ENCODE measurements around the gene FANK1. TPM values are rescaled to one million over a fixed set of nuclear protein-coding genes. Genes with fewer than 3 reads are reported as not detected.

FANK1 gene
- total RNA-seq, 1 donor: 8.3 TPM

DNA sequence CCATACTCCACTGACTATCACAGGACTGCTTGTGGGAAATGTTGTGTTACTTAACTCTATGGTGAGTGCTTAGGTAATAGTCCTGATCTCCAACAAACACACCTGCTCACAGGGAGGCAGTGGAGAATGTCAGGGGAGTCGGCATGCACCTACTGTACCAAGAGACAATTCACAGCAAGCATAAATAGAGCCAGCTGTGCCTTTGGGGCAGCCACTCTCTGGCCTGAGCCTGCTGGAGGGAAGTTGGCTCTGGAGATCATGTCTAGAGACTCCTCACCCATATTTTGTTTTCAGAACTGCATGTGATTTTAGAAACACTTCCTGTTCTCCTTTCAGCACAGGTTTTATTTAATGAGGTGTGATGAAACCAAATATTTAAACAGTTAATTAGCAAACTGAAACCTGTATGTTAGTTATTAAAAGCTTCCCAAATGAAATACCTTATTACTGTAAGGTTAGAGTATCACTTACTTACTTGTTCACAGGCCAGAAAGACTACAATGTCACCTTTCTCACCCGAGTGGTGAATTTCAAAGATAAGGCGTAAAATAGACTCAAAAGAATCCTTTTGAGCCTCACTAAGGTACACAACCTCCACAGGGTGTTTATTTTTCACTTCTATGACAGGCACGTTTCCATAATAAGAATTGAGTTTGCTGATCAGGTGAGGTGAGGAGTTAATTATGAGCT lies 37.1 kb upstream of the FANK1 start:
- H3K36me3 ChIP-seq (ENCODE audit: insufficient read depth, low read length): peaks cover 28% of the 10 kb centered on the region

GRCh38 chr10:125865120-125865519 lies 31.2 kb upstream of the FANK1 start:
- Histone ChIP-seq H3K4me3 (ENCODE audit: insufficient read depth, low read length) (no peak overlapping the region), H2AFZ (ENCODE audit: low read length) (no peak overlapping the region), H3K27me3 (ENCODE audit: insufficient read depth, low read length) (no peaks in the 10 kb centered on the region), H3K9me3 (ENCODE audit: low read depth, low read length) (no peaks in the 10 kb centered on the region), H3K36me3 (ENCODE audit: insufficient read depth, low read length) (peaks cover 19% of the 10 kb centered on the region), H3K79me2 (ENCODE audit: insufficient read depth, low read length) (no peaks in the 10 kb centered on the region), H3K4me1 (ENCODE audit: insufficient read depth, low read length) (no peaks in the 10 kb centered on the region), H3K27ac (ENCODE audit: low read depth, low read length) (no peak overlapping the region), H4K20me1 (ENCODE audit: insufficient read depth, low read length) (peaks cover 3% of the 10 kb centered on the region), H3K4me2 (ENCODE audit: insufficient read depth, low read length) (no peak overlapping the region)
- TF ChIP-seq, protein P1, sequence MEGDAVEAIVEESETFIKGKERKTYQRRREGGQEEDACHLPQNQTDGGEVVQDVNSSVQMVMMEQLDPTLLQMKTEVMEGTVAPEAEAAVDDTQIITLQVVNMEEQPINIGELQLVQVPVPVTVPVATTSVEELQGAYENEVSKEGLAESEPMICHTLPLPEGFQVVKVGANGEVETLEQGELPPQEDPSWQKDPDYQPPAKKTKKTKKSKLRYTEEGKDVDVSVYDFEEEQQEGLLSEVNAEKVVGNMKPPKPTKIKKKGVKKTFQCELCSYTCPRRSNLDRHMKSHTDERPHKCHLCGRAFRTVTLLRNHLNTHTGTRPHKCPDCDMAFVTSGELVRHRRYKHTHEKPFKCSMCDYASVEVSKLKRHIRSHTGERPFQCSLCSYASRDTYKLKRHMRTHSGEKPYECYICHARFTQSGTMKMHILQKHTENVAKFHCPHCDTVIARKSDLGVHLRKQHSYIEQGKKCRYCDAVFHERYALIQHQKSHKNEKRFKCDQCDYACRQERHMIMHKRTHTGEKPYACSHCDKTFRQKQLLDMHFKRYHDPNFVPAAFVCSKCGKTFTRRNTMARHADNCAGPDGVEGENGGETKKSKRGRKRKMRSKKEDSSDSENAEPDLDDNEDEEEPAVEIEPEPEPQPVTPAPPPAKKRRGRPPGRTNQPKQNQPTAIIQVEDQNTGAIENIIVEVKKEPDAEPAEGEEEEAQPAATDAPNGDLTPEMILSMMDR (IDR thresholded peaks at IDR 0.05; ENCODE audit: extremely low read depth, low read depth, low read length): no peak
- no peak for DNase-seq (ENCODE audit: insufficient read length, low spot score, missing footprints)

More for the DNA sequence above, 37.1 kb upstream of the FANK1 start:
- DNase-seq (ENCODE audit: insufficient read length, low spot score, missing footprints): no peak
- Histone ChIP-seq H4K20me1 (ENCODE audit: insufficient read depth, low read length) (no peaks in the 10 kb centered on the region), H3K4me3 (ENCODE audit: insufficient read depth, low read length) (no peak overlapping the region), H3K4me1 (ENCODE audit: insufficient read depth, low read length) (no peaks in the 10 kb centered on the region), H3K27me3 (ENCODE audit: insufficient read depth, low read length) (no peaks in the 10 kb centered on the region), H3K27ac (ENCODE audit: low read depth, low read length) (no peak overlapping the region), H3K9me3 (ENCODE audit: low read depth, low read length) (no peaks in the 10 kb centered on the region), H3K79me2 (ENCODE audit: insufficient read depth, low read length) (no peaks in the 10 kb centered on the region), H2AFZ (ENCODE audit: low read length) (no peak overlapping the region), H3K4me2 (ENCODE audit: insufficient read depth, low read length) (no peak overlapping the region)
- TF ChIP-seq, protein P1 (IDR thresholded peaks at IDR 0.05; ENCODE audit: extremely low read depth, low read depth, low read length): no peak

DNA sequence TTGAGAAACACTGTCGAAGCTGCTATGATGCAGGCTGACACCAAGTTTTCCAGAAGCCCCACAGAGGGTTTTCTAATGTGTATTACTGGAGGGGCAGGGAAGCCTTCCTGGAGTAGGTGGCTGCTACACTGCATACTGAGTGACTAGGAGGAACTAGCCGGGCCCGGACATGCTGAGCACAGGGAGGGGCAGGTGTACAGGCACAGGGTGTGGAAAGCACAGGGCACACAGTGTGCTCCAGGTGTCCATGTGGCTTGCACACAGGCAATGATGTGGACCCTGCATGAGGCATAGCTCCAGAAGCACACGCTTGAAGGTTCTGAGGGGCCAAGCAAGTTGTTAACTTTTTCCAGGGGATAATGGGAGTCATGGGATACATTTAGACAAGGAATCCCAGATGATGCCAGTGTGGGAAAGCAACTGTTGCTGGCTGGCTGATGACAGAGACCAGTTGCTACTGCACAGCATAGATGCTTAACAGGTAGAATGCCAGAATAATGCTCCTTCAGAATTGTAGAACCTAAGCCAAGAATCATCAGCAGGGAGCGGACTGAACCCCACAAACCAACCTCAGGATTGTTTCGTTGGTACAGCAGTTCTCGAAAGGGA lies 29.8 kb upstream of the FANK1 start:
- H3K4me1 ChIP-seq (ENCODE audit: insufficient read depth, low read length): no peaks in the 10 kb centered on the region
- no peak overlapping the region for H2AFZ ChIP-seq (ENCODE audit: low read length)
- H3K4me2 ChIP-seq (ENCODE audit: insufficient read depth, low read length): no peak overlapping the region
- H4K20me1 ChIP-seq (ENCODE audit: insufficient read depth, low read length): peaks cover 7% of the 10 kb centered on the region
- no peak overlapping the region for H3K27ac ChIP-seq (ENCODE audit: low read depth, low read length)
- peaks cover 18% of the 10 kb centered on the region for H3K36me3 ChIP-seq (ENCODE audit: insufficient read depth, low read length)
- H3K79me2 ChIP-seq (ENCODE audit: insufficient read depth, low read length): no peaks in the 10 kb centered on the region
- TF ChIP-seq, protein P1 (IDR thresholded peaks at IDR 0.05; ENCODE audit: extremely low read depth, low read depth, low read length): no peak
- no peaks in the 10 kb centered on the region for H3K9me3 ChIP-seq (ENCODE audit: low read depth, low read length)
- no peak for DNase-seq (ENCODE audit: insufficient read length, low spot score, missing footprints)
- H3K27me3 ChIP-seq (ENCODE audit: insufficient read depth, low read length): no peaks in the 10 kb centered on the region
- no peak overlapping the region for H3K4me3 ChIP-seq (ENCODE audit: insufficient read depth, low read length)

GRCh38 chr10:125868372-125868975 lies 27.9 kb upstream of the FANK1 start:
- H3K4me1 ChIP-seq (ENCODE audit: insufficient read depth, low read length): peaks cover 3% of the 10 kb centered on the region
- no peaks in the 10 kb centered on the region for H3K9me3 ChIP-seq (ENCODE audit: low read depth, low read length)
- H3K4me2 ChIP-seq (ENCODE audit: insufficient read depth, low read length): no peak overlapping the region
- TF ChIP-seq, protein P1 (IDR thresholded peaks at IDR 0.05; ENCODE audit: extremely low read depth, low read depth, low read length): peak; percentile 89
- peaks cover 17% of the 10 kb centered on the region for H3K36me3 ChIP-seq (ENCODE audit: insufficient read depth, low read length)
- H3K4me3 ChIP-seq (ENCODE audit: insufficient read depth, low read length): no peak overlapping the region
- no peaks in the 10 kb centered on the region for H3K27me3 ChIP-seq (ENCODE audit: insufficient read depth, low read length)
- H4K20me1 ChIP-seq (ENCODE audit: insufficient read depth, low read length): peaks cover 10% of the 10 kb centered on the region
- no peaks in the 10 kb centered on the region for H3K79me2 ChIP-seq (ENCODE audit: insufficient read depth, low read length)
- H3K27ac ChIP-seq (ENCODE audit: low read depth, low read length): no peak overlapping the region
- DNase-seq (ENCODE audit: insufficient read length, low spot score, missing footprints): no peak
- H2AFZ ChIP-seq (ENCODE audit: low read length): no peak overlapping the region

Measured in osteoblast (primary cell).